ENCODE data around the gene FFAR3.
"Not testable (repeated sequence)": the region's sequence is repeated elsewhere in the genome, so short reads cannot be mapped to it uniquely, and the experiment has no call there.

The FFAR3 gene

DNA sequence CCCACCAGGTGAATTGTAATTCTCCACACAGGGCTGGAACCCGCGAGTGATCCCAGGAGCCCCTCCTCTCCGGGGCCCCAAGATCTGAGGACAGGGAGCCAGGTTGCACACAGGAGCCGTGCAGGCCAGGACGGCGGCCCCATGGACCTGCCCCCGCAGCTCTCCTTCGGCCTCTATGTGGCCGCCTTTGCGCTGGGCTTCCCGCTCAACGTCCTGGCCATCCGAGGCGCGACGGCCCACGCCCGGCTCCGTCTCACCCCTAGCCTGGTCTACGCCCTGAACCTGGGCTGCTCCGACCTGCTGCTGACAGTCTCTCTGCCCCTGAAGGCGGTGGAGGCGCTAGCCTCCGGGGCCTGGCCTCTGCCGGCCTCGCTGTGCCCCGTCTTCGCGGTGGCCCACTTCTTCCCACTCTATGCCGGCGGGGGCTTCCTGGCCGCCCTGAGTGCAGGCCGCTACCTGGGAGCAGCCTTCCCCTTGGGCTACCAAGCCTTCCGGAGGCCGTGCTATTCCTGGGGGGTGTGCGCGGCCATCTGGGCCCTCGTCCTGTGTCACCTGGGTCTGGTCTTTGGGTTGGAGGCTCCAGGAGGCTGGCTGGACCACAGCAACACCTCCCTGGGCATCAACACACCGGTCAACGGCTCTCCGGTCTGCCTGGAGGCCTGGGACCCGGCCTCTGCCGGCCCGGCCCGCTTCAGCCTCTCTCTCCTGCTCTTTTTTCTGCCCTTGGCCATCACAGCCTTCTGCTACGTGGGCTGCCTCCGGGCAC is 6.7 kb upstream of the FFAR3 start:
- no peak for DNase-seq

DNA sequence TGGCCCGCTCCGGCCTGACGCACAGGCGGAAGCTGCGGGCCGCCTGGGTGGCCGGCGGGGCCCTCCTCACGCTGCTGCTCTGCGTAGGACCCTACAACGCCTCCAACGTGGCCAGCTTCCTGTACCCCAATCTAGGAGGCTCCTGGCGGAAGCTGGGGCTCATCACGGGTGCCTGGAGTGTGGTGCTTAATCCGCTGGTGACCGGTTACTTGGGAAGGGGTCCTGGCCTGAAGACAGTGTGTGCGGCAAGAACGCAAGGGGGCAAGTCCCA is 6.1 kb upstream of the FFAR3 start:
- no peak for DNase-seq

DNA sequence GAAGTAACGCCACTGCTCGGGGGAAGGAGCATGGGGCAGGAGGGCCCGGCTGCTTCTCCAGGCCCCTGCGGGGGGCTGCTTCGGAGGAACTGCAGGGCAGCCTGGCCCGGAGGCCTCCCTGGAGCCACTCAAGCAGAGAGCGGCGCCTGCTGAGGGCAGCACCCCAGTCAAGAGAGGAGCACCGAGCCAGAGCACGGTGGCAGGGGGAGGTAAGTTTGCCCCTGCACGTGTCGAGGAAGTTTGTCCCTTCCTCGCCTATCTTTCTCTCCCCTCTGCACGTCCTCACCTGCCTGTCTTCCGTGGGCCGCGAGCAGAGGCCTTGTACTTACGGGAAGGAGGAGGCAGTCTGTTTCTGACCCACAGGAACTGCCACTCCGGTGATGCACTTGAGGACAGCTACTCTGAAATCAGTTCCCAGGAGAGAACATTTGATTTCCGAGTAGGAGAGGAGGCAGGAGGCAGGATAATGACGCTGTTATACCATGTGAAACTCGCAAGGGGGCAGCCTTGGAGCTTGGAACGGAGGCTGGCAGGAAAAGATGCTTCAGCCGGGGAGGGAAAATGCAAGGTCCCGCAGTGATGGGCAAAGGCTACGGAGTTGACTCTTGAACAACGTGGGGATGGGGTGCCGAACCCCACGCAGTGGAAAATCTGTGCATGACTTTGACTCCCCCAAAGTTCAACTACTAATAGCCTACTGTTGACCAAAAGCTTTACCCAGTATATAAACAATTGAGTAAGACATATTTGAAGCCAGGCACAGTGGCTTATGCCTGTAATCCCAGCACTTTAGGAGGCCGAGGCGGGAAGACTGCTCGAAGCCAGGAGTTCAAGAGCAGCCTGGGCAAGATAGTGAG is 5.6 kb upstream of the FFAR3 start:
- DNase-seq: no peak

DNA sequence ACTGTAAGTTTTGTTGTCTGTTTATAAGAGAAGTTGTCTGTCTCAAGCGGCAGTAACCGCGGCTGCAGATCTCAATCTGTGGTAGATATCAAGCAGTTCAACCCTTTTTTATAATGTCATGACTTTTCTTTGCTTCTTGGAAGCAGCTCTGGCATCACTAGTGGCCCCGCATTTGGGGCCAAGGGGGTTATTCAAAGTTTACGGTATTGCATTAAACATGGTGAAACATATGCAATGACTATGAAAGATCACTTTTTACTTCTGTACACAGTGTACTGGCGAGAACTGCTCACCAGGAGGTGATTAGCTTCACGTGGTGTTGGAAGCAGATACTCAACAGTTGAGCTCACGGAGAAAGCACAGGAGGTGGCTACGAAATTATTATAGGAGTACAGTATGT is 4.6 kb upstream of the FFAR3 start:
- DNase-seq: no peak

DNA sequence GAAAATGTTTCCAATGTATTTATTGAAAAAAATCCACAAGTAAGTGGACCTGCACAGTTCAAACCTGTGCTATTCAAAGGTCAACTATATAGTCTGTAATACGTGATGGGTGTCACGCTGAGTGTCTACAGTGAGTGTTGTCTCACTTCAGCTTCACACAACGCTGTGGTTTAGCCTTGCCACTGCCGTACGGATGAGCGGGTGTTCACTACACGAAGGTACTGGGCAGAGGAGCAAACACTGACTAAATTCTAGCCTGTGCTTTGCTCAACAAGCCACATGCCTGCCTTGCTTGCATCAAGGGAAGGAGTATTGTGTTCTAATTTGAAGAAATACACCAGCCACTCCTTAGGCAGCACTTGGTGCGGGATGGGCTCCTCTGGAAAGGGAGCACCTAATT is 3.4 kb upstream of the FFAR3 start:
- DNase-seq: no peak

DNA sequence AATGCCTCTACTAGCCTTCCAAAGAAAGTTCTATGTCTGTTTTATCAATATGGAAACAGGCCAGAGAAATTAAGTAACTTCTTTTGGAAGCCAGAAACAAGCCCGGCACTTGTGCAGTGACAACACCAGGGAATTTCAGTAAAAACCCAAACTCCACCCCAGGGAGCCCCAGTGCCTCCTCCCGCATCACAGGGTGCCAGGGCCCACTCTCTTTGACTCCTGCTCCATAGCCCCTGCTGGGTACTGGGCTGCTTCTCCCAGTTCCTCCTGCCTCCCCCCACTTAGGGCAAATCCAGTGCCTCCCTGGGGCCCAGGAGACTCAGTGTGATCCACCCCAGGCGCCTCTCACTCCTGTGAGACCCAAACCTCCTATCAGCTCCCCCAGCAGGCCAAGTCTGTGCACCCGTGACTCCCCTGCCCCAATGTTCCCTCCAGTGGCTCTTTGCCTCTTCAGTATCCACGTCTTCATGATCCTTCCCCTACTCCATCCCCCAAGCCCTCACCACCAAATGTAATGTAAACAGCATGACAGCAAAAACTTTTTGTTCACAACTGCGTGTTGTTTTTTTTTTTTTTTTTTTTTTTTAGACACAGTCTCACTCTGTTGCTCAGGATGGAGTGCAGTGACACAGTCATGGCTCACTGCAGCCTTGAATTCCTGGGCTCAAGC is 2.3 kb upstream of the FFAR3 start:
- no peak for DNase-seq

DNA sequence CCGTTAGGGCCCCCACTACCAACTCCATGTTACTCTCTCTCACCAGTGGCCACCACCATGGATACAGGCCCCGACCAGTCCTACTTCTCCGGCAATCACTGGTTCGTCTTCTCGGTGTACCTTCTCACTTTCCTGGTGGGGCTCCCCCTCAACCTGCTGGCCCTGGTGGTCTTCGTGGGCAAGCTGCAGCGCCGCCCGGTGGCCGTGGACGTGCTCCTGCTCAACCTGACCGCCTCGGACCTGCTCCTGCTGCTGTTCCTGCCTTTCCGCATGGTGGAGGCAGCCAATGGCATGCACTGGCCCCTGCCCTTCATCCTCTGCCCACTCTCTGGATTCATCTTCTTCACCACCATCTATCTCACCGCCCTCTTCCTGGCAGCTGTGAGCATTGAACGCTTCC is 574 bp downstream of the FFAR3 start:
- DNase-seq: not testable (repeated sequence)

DNA sequence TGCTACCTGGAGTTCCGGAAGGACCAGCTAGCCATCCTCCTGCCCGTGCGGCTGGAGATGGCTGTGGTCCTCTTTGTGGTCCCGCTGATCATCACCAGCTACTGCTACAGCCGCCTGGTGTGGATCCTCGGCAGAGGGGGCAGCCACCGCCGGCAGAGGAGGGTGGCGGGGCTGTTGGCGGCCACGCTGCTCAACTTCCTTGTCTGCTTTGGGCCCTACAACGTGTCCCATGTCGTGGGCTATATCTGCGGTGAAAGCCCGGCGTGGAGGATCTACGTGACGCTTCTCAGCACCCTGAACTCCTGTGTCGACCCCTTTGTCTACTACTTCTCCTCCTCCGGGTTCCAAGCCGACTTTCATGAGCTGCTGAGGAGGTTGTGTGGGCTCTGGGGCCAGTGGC is 1.1 kb downstream of the FFAR3 start:
- DNase-seq: not testable (repeated sequence)

DNA sequence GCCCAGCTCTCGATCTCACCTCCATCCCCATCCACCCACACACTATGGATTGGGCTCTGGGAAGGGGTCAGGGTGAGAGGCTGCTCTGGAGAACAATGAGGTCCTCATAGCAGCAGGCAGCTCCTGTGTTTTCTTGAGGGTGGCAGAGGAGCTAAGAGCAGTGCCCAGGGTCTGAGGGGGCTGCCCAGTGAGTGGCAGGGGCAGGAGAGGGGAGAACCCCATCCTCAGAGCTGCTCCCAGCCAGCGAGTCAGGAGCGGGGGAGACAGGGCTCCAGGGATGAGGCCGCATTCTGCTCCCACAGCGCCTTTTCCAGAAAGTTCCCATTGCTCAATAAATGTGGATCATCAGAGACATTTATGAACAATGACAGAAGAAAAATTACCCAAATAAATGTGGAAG is 1.8 kb downstream of the FFAR3 start:
- not testable (repeated sequence) for DNase-seq

DNA sequence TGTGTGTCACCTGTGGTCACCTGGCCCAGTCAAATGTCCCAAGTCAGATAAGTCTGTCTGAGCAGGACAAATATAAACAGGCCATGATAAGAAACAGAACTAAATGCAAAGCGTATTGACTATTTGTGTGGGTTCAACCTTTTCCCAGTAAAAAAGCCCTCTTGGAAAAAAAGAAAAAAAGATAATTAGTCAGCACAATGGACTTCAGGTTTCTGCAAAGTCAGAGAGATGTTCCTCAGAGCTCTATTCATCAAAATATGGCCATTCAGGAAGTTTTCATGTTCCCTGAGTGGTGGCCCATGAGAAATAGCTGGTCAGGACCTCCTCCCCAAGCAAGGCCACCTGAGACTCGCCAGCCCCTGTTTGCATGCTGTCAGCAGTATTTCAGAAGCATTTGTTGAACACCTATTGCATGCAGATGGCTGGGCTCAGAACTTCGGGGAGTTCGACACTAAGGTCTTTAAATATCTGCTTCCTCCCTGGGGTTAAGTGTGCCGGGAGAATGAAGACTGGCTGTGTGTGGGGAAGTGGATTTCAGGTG is 2.7 kb downstream of the FFAR3 start:
- no peak for DNase-seq

DNA sequence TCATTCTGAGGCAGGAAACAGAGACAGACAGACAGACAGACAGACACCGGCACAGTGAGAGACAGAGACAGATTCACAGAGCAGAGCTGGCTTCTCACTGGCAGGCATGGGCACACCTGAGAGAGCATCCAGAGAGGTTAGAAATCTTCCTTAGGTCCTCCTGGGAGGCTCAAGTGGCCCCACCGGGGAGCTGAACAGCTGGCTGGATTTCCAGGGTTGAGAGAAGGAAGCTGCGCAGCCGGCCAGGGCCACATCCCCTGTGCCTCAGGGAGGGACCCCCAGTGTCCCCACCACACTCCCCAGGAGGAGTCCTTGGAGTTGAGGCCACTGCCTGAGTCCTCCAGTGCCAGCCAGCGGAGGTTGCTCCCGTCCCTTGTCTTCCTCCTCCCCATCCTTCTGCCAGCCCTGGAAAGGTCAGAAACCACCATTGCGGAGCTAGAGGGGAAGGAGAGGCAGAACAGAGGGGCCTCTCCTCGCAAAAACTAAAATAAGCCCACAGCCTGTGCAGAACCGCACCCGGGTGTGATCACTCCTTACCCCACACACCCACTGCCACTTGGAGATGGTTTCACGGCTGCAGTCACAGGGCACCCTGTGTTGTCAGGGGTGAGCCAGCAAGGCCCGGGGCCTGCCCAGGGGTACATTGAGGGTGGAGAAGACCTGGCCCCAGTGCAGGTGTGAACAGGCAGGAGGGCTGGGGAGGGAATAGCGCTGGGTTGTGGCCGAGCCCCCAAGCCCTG is 4.2 kb downstream of the FFAR3 start:
- no peak for DNase-seq

DNA sequence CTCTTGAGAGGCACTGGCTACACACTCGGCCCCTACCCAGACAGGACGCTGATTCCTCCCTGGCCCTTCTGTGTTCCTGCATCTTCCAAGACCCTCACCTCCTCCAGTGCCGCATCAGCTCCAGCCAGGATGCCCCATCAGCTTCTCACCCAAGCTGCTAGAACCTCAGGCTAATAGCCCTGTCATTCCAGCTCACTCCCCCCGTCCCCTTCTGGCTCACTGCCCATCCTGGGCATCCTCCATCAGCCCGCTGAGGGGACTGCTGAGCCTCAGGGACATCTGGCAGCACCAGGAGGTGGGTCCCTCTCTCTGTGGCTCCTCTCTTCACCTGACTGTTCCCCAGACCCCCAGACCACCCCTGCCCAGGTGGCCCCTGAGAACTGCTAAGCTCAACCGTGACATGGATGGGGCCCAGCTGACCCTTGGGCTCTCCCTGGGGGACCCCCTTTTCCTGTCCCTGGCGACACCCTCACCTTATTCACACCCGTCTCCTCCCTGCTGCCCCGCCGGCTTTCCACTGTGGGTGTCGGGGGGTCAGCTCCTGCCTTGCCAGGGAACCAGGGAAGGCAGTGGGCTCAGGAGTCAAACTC is 4.8 kb downstream of the FFAR3 start:
- DNase-seq: no peak

DNA sequence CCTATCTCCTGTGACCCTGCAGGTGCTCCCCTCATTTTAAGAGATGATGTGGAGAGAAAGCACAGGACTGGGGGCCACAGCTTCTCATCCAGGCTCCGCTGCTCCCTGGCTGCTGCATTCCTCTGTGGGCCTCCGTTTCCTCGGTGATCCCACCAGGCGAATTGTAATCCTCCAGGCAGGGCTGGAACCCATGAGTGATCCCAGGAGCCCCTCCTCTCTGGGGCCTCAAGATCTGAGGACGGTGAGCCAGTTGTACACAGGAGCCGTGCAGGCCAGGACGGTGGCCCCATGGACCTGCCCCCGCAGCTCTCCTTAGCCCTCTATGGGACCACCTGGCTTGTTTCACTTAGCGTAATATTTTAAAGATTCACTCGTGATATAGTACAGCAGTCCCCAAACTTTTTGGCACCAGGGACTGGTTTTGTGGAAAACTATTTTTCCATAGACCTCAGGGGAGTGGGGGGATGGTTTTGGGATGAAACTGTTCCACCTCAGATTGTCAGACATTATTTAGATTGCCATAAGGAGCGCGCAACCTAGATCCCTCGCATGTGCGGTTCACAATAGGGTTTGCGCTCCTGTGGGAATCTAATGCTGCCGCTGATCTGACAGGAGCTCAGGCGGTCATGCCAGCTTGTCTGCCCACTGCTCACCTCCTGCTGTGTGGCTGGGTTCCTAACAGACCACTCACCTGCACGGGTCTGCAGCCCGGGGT is 5.6 kb downstream of the FFAR3 start:
- DNase-seq: no peak

DNA sequence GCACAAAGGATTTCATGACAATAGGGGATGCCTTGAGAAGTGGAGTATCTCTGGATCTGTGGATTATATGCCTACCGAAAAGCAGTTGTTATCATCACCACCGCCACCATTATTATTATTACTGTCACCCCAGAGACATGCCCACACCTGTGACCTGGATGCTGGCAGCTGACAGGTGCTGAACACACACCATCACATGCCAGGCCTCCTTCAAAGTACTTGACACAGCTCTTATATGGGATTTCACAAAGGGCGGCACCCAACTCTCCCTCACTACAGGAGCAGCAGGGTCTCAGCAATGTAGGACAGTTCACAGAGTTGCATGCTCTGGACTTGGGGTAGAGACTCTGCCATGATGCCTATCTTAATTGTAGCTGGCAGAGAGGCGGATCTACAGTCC is 7.0 kb downstream of the FFAR3 start:
- no peak for DNase-seq

DNA sequence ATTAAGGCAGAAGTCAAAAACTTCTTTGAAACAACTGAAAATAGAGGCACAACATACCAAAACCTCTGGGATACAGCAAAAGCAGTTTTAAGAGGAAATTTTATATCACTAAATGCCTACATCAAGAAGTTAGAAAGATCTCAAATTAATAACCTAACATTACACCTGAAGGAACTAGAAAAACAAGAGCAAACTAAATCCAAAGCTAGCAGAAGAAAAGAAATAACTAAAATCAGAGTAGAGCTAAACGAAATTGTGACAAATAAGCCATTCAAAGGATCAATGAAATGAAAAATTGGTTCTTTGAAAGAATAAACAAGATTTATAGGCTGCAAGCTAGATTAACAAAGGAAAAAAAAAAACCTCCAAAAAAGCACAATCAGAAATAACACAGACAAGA is 10.1 kb downstream of the FFAR3 start:
- DNase-seq: no peak

DNA sequence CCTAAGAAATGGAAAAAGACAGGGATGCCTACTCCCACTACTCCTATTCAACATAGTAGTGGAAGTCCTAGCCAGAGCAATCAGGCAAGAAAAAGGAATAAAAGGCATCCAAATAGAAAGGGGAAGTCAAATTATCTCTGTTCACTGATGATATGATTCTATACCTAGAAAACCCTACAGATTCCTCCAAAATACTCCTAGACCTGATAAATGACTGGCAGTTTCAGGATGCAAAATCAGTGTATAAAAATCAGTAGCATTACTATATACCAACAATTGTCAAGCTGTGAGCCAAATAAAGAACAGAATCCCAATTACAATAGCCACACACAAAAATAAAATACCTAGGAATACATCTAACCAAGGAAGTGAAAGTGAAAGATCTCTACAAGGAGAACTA is 11.3 kb downstream of the FFAR3 start:
- DNase-seq: no peak

DNA sequence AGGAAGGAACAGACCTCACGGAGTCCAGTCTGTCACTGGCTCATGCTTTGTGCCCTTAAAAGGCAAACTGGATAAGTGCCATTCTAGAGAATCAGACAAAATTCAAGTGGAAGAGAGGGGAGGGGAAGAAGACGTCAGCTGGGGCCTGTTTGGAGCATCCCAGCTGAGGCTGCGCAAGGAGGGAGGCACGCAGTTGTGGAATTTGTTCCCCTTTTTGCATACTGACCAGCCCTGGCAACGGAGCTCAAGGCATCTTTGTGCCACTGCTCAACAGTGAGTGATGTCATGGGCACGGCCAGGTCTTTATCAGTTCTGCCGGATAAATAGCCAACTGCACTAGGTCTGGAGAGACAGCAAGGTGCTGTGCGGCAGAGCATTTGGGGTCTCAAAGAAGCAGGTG is 12.5 kb downstream of the FFAR3 start, which contains the start of gene GPR42:
GPR42 (plus strand) TSS at position 347 of the 400 bp plus-strand sequence. CDS start 292 bp downstream, outside the sequence.
- DNase-seq: no peak

DNA sequence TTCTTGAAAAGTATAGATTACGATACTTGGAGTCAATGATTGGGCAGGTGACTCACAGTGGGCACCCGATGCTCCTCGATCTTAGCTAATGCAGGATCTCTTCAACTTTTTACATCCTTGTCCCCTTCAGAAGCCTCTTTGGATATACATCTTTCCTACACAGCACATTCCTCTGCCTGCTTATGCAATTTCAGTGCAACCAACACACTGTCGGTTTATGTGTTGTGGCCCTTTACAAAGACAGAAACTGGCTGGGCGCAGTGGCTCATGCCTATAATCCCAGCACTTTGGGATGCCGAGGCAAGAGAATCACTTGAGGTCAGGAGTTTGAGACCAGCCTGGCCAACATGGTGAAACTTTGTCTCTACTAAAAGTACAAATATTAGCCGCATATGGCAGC is 15.2 kb downstream of the FFAR3 start:
- DNase-seq: no peak

DNA sequence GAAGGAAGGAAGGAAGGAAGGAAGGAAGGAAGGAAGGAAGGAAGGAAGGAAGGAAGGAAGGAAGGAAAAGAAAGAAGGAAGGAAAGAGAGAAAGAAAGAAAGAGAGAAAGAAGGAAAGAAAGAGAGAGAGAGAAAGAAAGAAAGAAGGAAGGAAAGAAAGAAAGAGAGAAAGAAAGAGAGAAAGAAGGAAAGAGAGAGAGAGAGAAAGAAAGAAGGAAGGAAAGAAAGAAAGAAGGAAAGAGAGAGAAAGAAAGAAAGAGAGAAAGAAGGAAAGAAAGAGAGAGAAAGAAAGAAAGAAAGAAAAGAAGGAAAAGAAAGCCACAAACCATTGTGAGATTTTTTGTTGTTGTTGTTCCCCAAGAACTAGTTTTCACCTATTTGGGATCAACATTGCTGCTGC is 15.8 kb downstream of the FFAR3 start:
- DNase-seq: not testable (repeated sequence)

DNA sequence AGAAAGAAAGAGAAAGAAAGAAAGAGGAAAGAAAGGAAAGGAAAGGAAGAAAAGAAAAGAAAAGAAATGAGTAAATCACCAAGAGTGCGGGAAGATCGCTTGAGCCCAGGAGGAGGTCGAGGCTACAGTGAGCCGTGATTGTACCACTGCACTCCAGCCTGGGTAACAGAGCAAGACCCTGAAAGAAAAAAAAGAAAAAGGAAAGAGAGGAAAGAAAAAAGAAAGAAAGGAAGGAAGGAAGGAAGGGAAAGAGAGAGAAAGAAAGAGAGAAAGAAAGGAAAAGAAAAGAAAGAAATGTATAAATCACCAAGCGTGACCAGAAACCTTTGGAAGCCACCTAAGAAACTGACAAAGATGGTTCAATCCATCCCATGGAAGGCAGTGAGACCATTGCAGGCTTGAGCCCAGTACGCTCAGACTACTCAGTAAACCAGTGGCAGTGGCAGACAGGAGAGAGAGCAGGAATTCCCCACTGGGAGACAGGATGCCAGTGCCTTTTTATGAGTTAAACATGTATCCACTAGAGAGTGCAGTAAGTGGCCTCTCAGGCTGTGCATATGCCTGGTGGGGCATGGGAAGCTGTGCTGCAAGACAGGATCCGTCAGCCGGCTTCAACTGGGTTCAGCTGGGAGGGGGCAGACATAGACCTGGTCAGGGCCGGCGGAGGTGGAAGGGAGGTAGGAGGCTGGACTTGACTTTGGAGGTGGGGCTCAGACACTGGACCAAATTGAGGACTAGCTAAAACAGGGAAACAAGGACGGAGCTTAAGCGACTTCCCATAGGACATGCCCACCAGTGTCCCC is 17.4 kb downstream of the FFAR3 start:
- no peak for DNase-seq

DNA sequence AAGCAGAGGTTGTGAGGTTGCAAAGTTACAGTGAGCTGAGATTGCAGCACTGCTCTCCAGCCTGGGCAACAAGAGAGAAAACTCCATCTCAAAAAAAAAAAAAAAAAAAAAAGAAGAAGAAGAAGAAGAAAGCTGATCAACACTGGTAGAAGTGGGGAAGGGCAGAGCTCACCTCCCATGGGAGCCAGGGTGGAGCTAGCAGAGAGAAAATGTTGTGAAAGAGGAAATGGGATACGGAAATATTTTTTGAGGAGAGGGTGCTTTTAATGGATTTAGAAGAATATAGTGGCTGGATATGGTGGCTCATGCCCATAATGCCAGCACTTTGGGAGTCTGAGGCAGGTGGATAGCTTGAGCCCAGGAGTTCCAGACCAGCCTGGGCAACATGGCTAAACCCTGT is 19.4 kb downstream of the FFAR3 start:
- DNase-seq: no peak

All from cerebellar nuclear complex (tissue), 1 donor.